Measurements from ENCODE around the gene CCDC150. TPM values are rescaled to one million over a fixed set of nuclear protein-coding genes. Genes with fewer than 3 reads are reported as not detected.

The CCDC150 gene
- total RNA-seq, 1 donor from 2014 or later: 4.4 TPM

DNA sequence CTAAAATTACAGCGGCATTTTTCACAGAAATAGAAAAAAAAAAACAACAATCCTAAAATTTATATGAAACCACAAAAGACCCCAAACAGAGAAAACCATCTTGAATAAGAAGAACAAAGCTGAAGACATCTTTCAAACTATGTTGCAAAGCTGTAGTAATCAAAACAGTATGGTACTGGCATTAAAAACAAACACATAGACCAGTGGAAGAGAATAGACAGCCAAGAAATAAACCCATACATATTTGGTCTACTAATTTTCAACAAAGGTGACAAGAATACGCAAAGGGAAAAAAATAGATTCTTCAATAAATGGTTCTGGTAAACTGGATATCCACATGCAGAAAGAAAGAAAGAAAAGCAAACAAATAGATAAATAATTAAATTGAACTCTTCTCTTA lies 9.0 kb upstream of the CCDC150 start:
- Mint-ChIP-seq H3K27me3 (ENCODE audit: low read depth, unreplicated experiment) (no peaks in the 10 kb centered on the region), H3K4me1 (ENCODE audit: low read depth, unreplicated experiment) (no peaks in the 10 kb centered on the region), H3K4me3 (ENCODE audit: unreplicated experiment) (no peak overlapping the region), H3K27ac (ENCODE audit: unreplicated experiment) (no peak overlapping the region), H3K9me3 (ENCODE audit: unreplicated experiment) (peaks cover 4% of the 10 kb centered on the region), H3K36me3 (ENCODE audit: low read depth, unreplicated experiment) (no peaks in the 10 kb centered on the region)
- Histone ChIP-seq H3K4me1 (ENCODE audit: insufficient read depth, low read length) (no peaks in the 10 kb centered on the region), H3K4me2 (ENCODE audit: low read length) (no peak overlapping the region), H3K27me3 (ENCODE audit: insufficient read depth, low read length) (no peaks in the 10 kb centered on the region), H3K9ac (ENCODE audit: low read length) (no peak overlapping the region), H4K20me1 (ENCODE audit: insufficient read depth, low read length) (no peaks in the 10 kb centered on the region), H2AFZ (ENCODE audit: low read depth, low read length) (no peak overlapping the region), H3K79me2 (ENCODE audit: insufficient read depth, low read length) (no peaks in the 10 kb centered on the region), H3K27ac (ENCODE audit: low read depth, low read length) (no peak overlapping the region), H3K9me3 (ENCODE audit: insufficient read depth, low read depth, low read length) (no peaks in the 10 kb centered on the region), H3K4me3 (ENCODE audit: insufficient read depth, low read depth, low read length) (no peak overlapping the region), H3K36me3 (ENCODE audit: insufficient read depth, low read length) (no peaks in the 10 kb centered on the region)
- no peak for TF ChIP-seq EZH2 (IDR thresholded peaks at IDR 0.05; ENCODE audit: insufficient read depth, low read length)
- no peak for TF ChIP-seq CTCF (IDR thresholded peaks at IDR 0.05; ENCODE audit: insufficient read depth, low read depth, low read length)
- FAIRE-seq: no peak
- DNase-seq (ENCODE audit: low read depth): no peak

DNA sequence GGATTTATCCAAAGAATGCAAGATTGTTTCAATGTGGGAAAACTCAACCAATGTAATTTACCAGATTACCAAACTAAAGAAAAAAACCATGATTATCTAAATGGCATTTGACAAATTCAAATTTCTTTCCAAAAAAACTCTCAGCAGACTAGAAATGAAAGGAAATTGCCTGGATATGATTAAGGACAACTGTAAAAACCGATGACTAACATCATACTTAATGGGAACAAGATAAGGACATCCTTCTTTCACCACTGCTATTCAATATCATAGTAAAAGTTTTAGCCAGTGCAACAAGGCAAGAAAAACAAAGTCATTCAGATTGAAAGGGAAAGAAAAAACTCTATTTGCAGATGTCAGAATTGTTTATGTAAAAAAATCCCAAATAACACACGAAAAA lies 4.4 kb upstream of the CCDC150 start:
- Histone ChIP-seq H4K20me1 (ENCODE audit: insufficient read depth, low read length) (no peaks in the 10 kb centered on the region), H3K4me3 (ENCODE audit: insufficient read depth, low read depth, low read length) (no peak overlapping the region), H3K4me2 (ENCODE audit: low read length) (no peak overlapping the region), H3K9me3 (ENCODE audit: insufficient read depth, low read depth, low read length) (no peaks in the 10 kb centered on the region), H3K4me1 (ENCODE audit: insufficient read depth, low read length) (peaks cover 6% of the 10 kb centered on the region), H3K36me3 (ENCODE audit: insufficient read depth, low read length) (no peaks in the 10 kb centered on the region), H2AFZ (ENCODE audit: low read depth, low read length) (no peak overlapping the region), H3K27ac (ENCODE audit: low read depth, low read length) (no peak overlapping the region), H3K27me3 (ENCODE audit: insufficient read depth, low read length) (no peaks in the 10 kb centered on the region), H3K9ac (ENCODE audit: low read length) (no peak overlapping the region), H3K79me2 (ENCODE audit: insufficient read depth, low read length) (peaks cover under 1% of the 10 kb centered on the region)
- DNase-seq (ENCODE audit: low read depth) (peak; percentile 8), FAIRE-seq (no peak)
- Mint-ChIP-seq H3K9me3 (ENCODE audit: unreplicated experiment) (peaks cover 4% of the 10 kb centered on the region), H3K4me3 (ENCODE audit: unreplicated experiment) (no peak overlapping the region), H3K4me1 (ENCODE audit: low read depth, unreplicated experiment) (no peaks in the 10 kb centered on the region), H3K27me3 (ENCODE audit: low read depth, unreplicated experiment) (no peaks in the 10 kb centered on the region), H3K27ac (ENCODE audit: unreplicated experiment) (no peak overlapping the region), H3K36me3 (ENCODE audit: low read depth, unreplicated experiment) (no peaks in the 10 kb centered on the region)
- TF ChIP-seq CTCF (IDR thresholded peaks at IDR 0.05; ENCODE audit: insufficient read depth, low read depth, low read length): no peak
- no peak for TF ChIP-seq EZH2 (IDR thresholded peaks at IDR 0.05; ENCODE audit: insufficient read depth, low read length)

GRCh38 chr2:196638765-196639164 lies 750 bp upstream of the CCDC150 start:
- H3K27me3 ChIP-seq (ENCODE audit: insufficient read depth, low read length): no peaks in the 10 kb centered on the region
- peak overlapping the region; percentile 92 for H3K4me2 ChIP-seq (ENCODE audit: low read length)
- TF ChIP-seq CTCF (IDR thresholded peaks at IDR 0.05; ENCODE audit: insufficient read depth, low read depth, low read length) (no peak), EZH2 (IDR thresholded peaks at IDR 0.05; ENCODE audit: insufficient read depth, low read length) (no peak)
- peaks cover 13% of the 10 kb centered on the region for H3K4me1 ChIP-seq (ENCODE audit: insufficient read depth, low read length)
- no peak for FAIRE-seq
- no peaks in the 10 kb centered on the region for H3K27me3 Mint-ChIP-seq (ENCODE audit: low read depth, unreplicated experiment)
- H3K79me2 ChIP-seq (ENCODE audit: insufficient read depth, low read length): peaks cover 31% of the 10 kb centered on the region
- H3K4me3 Mint-ChIP-seq (ENCODE audit: unreplicated experiment): peak overlapping the region; percentile 88
- H3K9me3 Mint-ChIP-seq (ENCODE audit: unreplicated experiment): no peaks in the 10 kb centered on the region
- H3K36me3 Mint-ChIP-seq (ENCODE audit: low read depth, unreplicated experiment): no peaks in the 10 kb centered on the region
- no peaks in the 10 kb centered on the region for H3K9me3 ChIP-seq (ENCODE audit: insufficient read depth, low read depth, low read length)
- peak overlapping the region; percentile 86 for H3K4me3 ChIP-seq (ENCODE audit: insufficient read depth, low read depth, low read length)
- no peak overlapping the region for H3K27ac ChIP-seq (ENCODE audit: low read depth, low read length)
- peak overlapping the region; percentile 7 for H3K9ac ChIP-seq (ENCODE audit: low read length)
- H3K36me3 ChIP-seq (ENCODE audit: insufficient read depth, low read length): no peaks in the 10 kb centered on the region
- no peak for DNase-seq (ENCODE audit: low read depth)
- H3K4me1 Mint-ChIP-seq (ENCODE audit: low read depth, unreplicated experiment): no peaks in the 10 kb centered on the region
- H4K20me1 ChIP-seq (ENCODE audit: insufficient read depth, low read length): no peaks in the 10 kb centered on the region
- H3K27ac Mint-ChIP-seq (ENCODE audit: unreplicated experiment): no peak overlapping the region
- peak overlapping the region; percentile 97 for H2AFZ ChIP-seq (ENCODE audit: low read depth, low read length)
